NCI-H128 (cell line): Measurements from ENCODE around the gene TEP1.
"Not testable (repeated sequence)": the region's sequence is repeated elsewhere in the genome, so short reads cannot be mapped to it uniquely, and the experiment has no call there.

Experiments used
- DNase-seq: peaks from one replicate; lab custom pipeline; 2025; ENCODE audit not compliant: unreplicated experiment; lab: John Stamatoyannopoulos, UW

TEP1 gene

GRCh38 chr14:20391505-20391904 is 21.8 kb downstream of the TEP1 start:
- no peak for DNase-seq

GRCh38 chr14:20388159-20388558 is 25.1 kb downstream of the TEP1 start:
- DNase-seq: no peak

- no peak for DNase-seq
Measured at GRCh38 chr14:20387576-20387975, 25.7 kb downstream of the TEP1 start.

DNA sequence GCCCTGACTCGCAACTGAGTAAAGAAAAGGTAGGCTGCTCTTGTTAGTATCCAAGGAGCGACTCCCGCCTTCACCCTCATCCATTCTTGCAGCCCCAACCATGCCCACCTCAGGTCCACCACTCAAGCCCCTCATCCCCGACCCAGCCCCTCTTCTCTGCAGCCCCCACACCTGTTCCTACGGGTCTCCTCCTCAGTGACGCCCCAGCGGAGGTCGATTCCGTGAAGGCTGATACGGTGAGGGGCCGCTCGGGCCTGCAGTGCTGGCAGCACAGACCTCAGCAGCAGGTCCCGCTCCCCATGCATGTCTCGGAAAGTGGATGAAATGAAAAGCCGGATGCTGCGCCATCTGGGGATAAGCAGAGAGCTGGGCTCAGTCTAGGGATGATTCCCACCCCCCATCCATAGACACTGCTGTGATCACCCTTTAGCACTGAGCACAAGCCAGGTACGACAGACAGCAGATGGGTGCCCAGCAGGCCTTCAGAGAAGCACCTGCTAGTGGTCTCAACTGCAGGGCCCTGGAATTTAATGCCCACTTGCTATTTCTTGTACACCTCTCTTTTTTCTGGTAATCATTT is 26.9 kb downstream of the TEP1 start:
- DNase-seq: no peak

- no peak for DNase-seq
Measured at GRCh38 chr14:20384886-20385285, 28.4 kb downstream of the TEP1 start.

GRCh38 chr14:20384321-20384720 is 29.0 kb downstream of the TEP1 start:
- no peak for DNase-seq

- DNase-seq: no peak
Measured at GRCh38 chr14:20383636-20384035, 29.7 kb downstream of the TEP1 start.

DNA sequence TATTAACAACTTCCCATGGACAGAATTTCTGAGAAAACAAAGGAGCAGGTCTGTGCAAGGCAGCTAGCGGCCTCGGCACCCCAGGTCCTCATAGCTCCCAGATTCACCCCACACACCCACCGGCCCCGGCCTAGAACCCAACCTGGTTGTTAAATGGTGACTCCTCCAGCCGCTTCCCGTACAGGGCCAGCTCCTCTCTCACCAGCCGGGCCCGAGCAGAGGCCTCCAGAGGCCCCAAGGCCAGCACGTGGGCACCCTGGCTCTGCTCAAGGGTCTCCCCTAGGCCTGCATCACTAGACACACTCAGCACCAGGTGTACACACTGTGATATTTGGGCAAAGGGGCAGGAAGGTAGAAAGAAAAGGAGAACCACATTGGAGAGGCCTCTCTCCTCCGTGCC is 30.3 kb downstream of the TEP1 start:
- no peak for DNase-seq

- no peak for DNase-seq
Measured at GRCh38 chr14:20382526-20382925, 30.8 kb downstream of the TEP1 start.

DNA sequence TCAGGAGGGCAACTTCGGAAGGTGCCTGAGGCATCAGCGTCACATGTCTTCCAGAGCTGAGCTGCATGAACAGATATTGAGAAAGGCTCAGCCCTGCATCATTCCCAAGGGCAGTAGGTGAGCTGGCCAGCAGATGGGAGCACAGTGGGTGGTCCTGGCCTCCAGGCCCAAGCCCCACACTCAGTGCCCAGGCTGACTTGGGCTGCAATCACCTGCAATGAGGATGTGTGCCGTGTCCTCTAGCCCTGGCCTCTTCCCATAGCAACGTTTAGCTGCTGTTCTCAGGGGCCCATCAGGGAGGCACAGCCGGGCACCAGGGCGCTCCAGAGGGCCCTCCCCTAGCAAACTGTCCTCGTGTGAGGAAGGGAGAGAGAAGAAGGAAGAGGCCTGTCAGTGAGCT is 32.0 kb downstream of the TEP1 start:
- DNase-seq: no peak

DNA sequence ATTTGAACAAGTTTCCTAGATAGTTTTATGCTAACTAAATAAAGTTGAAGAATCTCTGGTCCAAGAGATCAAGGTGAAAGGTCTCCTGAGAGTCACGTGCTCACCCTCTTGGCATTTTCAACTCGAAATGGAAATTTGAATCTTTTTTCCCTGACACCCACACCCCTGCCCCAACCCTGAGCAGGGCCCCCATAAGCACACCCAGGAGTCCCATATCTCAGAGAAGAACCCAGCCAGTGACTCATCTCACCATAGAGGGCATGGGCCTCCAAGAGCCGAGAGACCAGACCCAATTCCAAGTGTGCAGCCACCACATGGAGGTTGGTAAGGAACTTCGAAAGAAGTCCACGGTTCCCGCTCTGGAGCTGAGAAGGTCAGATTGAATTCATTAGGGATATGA is 32.6 kb downstream of the TEP1 start:
- DNase-seq: no peak

GRCh38 chr14:20379743-20380142 is 33.6 kb downstream of the TEP1 start:
- DNase-seq: no peak

GRCh38 chr14:20377171-20377570 is 36.1 kb downstream of the TEP1 start:
- DNase-seq: no peak

- no peak for DNase-seq
Measured at GRCh38 chr14:20376071-20376588, 37.2 kb downstream of the TEP1 start.

- no peak for DNase-seq
Measured at GRCh38 chr14:20375471-20375870, 37.8 kb downstream of the TEP1 start.

GRCh38 chr14:20372796-20373195 is 40.5 kb downstream of the TEP1 start:
- DNase-seq: no peak

GRCh38 chr14:20365928-20366327 is 47.4 kb downstream of the TEP1 start:
- DNase-seq: no peak

- not testable (repeated sequence) for DNase-seq
Measured at GRCh38 chr14:20358474-20358873, 54.8 kb downstream of the TEP1 start.

- DNase-seq: no peak
Measured at GRCh38 chr14:20356422-20356821, 56.9 kb downstream of the TEP1 start.

- no peak for DNase-seq
Measured at GRCh38 chr14:20350860-20351259, 62.4 kb downstream of the TEP1 start.

DNA sequence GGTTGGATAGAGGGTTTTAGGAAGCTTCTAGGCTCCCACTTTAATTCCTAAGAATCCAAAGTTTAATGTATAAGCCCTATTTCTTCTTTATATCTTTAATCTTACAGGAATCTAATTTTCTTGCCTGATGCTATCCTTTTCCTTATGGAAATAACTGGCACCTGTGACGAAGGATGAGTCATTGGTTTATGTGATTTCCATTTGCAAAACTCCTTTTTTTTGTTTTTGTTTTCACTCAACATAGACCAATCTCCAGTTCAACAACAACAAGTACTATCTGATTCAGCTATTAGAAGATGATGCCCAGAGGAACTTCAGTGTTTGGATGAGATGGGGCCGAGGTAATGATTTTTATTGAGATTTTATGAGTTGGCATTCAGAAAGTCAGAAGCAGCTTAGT is 63.0 kb downstream of the TEP1 start:
- no peak for DNase-seq

DNA sequence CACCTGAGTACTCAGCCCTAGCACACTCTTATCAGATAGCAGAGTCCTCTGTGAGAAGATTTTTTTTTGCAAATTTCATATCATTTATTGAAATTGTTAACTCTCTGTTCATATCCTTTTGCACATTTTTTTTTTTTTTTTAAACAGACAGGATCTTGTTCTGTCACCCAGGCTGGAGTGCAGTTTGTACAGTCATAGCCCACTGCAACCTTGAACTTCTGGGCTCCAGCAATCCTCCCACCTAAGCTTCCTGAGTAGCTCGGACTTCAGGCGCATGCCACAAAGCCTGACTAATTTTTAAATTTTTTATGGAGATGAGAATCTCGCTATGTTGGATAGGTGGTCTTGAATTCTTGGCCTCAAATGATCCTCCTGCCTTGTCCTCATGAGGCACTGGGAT is 65.6 kb downstream of the TEP1 start:
- DNase-seq: no peak

- no peak for DNase-seq
Measured at GRCh38 chr14:20346713-20347112, 66.6 kb downstream of the TEP1 start.
